GM18526 (cell line): ENCODE measurements around the gene DNPH1.

ENCODE experiments used
- POLR2A ChIP-seq: IDR thresholded peaks from 3 replicates; pipeline ENCODE4 v1.6.1; 2011; ENCODE audit not compliant: insufficient read length; ENCODE audit errors: extremely low read depth

DNPH1 gene

GRCh38 chr6:43241446-43241845 lies 12.2 kb upstream of the DNPH1 start:
- no peak for TF ChIP-seq POLR2A

- TF ChIP-seq POLR2A: no peak
Measured at GRCh38 chr6:43240950-43241349, 11.7 kb upstream of the DNPH1 start.

DNA sequence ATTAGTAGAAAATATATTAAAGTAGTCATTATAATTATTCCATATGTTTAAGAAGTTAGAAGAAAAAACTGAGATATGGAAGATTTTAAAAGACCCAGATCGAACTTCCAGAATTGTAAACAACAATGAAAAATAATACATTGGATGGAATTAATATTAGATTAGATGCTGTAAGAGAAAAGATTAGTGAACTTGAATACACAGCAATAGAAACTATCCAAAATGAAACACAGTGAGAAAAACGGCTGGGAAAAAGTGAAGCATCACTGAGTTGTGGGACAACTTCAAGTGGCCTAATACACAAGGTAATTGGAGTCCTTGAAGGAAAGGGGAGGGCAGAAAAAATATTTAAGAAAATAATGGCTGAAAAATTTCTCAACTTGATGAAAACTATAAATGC lies 9.8 kb upstream of the DNPH1 start:
- no peak for TF ChIP-seq POLR2A

- no peak for TF ChIP-seq POLR2A
Measured at GRCh38 chr6:43235841-43236240, 6.6 kb upstream of the DNPH1 start.

DNA sequence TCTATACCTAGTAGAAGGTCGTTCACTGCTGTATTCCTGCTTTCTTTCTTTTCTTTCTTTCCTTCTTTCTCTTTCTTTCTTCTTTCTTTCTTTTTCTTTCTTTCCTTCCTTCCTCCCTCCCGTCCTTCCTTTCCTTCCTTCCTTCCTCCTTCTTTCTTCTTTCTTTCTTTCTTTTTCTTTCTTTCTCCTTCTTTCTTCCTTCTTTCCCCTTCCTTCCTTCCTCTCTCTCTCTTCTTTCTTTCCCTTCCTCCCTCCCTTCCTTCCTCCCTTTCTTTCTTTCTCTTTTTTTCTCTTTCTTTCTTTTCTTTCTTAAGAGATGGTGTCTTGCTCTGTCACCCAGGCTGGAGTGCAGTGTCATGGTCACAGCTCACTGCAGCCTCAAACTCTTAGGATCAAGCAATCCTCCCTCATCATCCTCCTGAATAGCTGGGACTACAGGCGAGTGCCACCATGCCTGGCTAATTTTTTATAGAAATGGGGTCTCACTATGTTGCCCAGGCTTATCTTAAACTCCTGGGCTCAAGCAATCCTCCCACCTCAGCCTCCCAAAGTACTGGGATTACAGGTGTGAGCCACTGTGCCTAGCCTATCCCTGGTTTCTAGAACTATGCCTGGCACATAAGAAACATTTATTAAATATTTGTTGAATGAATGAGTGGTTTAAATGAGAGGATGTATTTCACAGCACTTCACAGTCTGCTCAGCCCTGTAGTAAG lies 2.6 kb upstream of the DNPH1 start:
- TF ChIP-seq POLR2A: no peak

DNA sequence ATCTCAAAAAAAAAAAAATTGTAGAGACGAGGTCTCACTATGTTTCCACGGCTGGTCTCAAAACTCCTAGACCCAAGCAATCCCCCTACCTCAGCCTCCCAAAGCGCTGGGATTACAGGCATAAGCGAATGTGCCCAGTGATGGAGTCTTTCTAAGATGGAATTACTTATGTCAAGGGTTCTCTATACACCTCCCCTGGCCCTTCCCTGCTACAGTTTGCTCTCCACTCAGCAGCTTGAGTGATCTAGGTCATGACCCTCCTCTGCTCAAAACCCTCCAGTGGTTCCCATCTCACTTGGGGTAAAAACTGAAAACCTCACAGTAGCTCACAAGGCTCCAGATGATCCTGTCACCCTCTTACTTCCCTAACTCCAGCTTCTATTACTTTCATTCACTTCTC lies 1.8 kb upstream of the DNPH1 start:
- TF ChIP-seq POLR2A: no peak

- no peak for TF ChIP-seq POLR2A
Measured at GRCh38 chr6:43229803-43230620, 731 bp upstream of the DNPH1 start.

- no peak for TF ChIP-seq POLR2A
Measured at GRCh38 chr6:43226192-43226851, 3.0 kb downstream of the DNPH1 start.

GRCh38 chr6:43223175-43223574 lies 6.1 kb downstream of the DNPH1 start:
- no peak for TF ChIP-seq POLR2A

GRCh38 chr6:43222418-43223059 lies 6.7 kb downstream of the DNPH1 start:
- no peak for TF ChIP-seq POLR2A

- TF ChIP-seq POLR2A: no peak
Measured at GRCh38 chr6:43221046-43221972, 8.0 kb downstream of the DNPH1 start.

DNA sequence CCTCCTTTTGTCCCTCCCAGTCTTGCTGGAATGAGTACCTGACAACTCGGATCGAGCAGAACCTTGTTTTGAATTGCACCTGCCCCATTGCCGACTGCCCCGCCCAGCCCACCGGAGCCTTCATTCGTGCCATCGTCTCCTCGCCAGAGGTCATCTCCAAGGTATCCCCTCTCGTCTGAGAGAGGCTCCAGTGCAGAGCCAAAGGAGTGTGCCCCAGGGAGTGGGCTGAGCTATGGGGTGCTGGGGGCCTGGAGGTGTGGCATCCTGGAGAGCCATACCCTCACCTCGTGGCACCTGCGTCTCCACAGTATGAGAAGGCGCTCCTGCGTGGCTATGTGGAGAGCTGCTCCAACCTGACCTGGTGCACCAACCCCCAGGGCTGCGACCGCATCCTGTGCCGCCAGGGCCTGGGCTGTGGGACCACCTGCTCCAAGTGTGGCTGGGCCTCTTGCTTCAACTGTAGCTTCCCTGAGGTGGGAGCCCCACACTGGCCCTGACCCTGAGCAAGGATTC lies 8.8 kb downstream of the DNPH1 start:
- TF ChIP-seq POLR2A: no peak

GRCh38 chr6:43219814-43220213 lies 9.5 kb downstream of the DNPH1 start:
- TF ChIP-seq POLR2A: no peak

GRCh38 chr6:43219119-43219518 lies 10.2 kb downstream of the DNPH1 start:
- no peak for TF ChIP-seq POLR2A

DNA sequence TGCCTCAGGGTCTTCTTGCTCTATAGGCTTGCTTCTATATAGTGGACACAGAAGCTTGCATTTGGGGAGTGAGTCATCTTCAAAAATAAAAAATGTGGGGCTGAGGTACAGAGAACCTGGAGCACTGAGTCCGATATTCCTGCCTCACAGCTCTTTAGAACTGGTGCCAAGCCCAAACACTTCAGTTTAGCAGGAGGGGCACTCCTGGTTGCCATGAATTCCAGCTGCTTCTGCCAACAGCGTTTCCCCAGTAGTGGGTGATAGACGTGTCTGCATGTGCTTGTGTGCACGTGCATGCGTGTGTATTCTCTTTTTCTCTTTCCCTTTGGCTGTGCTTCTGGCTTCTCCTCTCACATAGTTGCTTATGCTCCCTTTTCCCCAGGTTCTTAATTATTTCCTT lies 11.9 kb downstream of the DNPH1 start:
- no peak for TF ChIP-seq POLR2A

- no peak for TF ChIP-seq POLR2A
Measured at GRCh38 chr6:43216200-43216599, 13.1 kb downstream of the DNPH1 start.
